ENCODE data around the gene WWP2.
"Not testable (repeated sequence)": the region's sequence is repeated elsewhere in the genome, so short reads cannot be mapped to it uniquely, and the experiment has no call there.

Gene WWP2

DNA sequence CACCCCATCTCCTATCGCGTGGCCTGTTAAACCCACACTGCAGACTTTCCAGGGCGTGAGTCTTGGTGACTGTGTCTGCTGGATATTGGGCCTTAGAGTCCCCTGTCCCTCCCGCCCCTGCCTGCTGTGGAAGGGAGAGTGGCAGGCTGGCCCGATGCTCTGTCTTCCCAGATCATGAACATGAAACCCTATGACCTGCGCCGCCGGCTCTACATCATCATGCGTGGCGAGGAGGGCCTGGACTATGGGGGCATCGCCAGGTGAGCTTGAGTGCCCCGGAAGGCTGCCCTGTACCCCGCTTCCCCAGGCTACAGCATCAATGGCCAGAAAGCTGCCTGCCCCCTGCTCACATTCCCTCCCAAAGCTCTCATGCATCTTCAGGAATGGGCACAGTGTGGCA is 169.5 kb downstream of the WWP2 start:
- no peak for DNase-seq

GRCh38 chr16:69932228-69932627 is 170.1 kb downstream of the WWP2 start:
- DNase-seq: no peak

DNA sequence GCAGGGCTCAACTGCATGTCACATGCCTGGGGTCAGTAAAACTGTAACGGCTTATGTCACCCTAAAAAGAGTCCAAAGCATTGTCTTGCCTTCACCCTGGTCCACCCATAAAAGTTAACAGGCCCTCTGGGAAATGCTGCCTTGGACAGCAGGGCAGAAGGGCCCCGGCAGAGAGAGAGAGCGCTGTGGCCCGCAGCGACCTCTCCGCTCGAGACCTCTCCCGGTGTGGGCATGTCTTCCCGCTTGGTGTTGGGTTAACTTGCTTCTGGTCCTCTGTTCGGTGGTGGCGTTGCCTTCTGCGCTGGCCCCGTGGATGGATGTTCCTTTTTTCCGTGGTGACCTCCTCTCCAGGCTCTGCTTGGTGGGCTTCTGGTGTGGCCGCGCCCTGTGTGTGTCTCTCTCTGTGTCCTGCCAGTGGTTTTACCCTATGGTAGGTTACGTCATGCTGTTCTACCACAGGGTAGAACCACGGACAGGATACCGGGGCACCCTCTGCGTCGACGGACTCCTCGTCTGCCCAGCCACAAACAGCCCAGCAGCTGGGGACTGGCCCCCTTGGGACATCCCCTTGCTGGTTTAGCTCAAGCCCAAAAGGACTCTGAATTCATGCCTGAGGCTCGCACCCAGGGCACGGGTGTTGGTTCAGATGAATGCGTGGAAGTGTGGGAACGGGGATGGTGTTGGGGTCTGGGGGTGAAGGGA is 170.7 kb downstream of the WWP2 start:
- DNase-seq: no peak

GRCh38 chr16:69934044-69934443 is 171.9 kb downstream of the WWP2 start:
- no peak for DNase-seq

DNA sequence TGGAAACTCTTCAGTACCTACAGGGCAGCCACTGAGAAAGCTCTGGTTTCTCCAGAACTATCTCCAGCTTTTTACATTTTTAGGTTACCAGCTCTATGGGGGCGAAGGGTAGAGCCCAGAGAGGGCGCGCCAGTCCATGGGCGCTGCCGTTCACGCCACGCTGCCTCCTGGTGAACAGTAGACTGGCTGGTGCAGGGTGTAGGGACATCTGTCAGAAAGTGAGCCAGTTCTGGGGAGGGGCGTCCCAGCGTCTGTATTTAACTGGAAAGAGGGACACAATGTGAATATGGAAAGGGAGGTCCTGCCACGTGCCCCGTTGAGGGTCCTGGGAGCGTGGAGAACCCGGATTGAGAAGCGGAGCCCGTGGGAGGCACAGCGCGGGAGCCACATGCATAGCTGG is 172.6 kb downstream of the WWP2 start:
- no peak for DNase-seq

GRCh38 chr16:69935278-69935711 is 173.2 kb downstream of the WWP2 start:
- no peak for DNase-seq

DNA sequence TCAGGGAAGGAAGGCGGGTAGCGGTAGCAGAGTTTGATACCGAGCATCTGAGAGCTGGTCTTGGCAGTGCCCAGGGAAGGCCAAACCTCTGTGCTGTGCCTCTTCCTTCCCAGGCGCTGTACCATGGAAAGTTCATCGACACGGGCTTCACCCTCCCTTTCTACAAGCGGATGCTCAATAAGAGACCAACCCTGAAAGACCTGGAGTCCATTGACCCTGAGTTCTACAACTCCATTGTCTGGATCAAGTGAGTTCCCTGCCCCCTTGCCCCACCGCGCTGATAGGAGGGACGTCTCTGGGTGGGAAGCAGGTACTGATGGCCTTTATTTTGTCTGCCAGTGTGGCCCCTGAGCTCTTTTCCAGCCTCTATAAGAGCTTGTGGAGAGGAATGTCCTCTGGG is 173.6 kb downstream of the WWP2 start:
- DNase-seq: no peak

DNA sequence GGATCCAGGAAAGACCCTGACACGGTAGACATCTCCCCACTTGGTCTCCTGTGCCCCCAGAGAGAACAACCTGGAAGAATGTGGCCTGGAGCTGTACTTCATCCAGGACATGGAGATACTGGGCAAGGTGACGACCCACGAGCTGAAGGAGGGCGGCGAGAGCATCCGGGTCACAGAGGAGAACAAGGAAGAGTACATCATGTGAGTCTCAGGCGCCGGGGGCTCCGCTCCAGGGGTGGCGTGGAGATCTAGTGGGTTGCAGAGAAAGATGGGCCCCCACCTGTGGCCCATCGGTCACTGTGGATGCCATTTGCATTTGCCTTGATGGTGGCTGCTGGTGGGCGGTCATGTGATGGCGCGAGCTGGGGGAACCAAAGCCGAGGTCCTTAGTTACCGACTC is 174.1 kb downstream of the WWP2 start:
- DNase-seq: no peak

GRCh38 chr16:69936751-69937211 is 174.6 kb downstream of the WWP2 start:
- DNase-seq: no peak

- DNase-seq: no peak
Observed at GRCh38 chr16:69937465-69937951, 175.4 kb downstream of the WWP2 start.

DNA sequence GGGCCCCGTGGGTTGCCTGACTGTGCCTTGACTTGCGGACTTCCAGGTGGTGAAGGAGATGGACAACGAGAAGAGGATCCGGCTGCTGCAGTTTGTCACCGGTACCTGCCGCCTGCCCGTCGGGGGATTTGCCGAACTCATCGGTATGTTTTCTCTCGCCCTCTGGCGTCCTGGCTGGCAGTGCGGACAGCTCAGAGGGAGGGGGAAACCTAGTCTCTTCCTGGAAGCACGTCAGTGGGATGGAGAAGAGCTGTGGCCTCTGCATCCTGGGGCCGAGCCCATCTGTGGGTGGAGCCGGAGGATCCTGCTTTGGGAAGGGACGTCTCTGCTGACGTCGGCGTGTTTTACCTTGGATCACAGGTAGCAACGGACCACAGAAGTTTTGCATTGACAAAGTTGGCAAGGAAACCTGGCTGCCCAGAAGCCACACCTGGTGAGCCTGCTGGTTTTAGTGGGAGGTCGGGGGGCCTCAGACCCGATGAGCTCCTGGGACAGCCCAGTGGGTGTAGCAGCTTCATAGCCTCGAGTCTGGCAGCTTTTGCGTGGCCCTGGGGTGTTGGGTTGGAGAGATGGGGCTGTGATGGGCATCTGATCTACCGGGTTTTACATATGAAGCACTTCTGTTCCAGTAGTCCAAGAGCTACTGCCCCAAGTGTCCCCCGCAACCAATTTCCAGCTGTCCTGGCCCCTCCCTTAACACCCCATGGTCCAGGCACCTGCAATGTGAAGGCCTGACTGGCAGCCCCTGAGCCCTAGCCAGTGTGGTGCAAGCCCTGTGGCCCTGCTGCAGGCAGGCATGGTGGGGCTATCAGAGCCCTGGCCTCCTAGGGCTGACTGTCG is 177.1 kb downstream of the WWP2 start:
- no peak for DNase-seq

- no peak for DNase-seq
Observed at GRCh38 chr16:69939821-69940585, 177.9 kb downstream of the WWP2 start.

DNA sequence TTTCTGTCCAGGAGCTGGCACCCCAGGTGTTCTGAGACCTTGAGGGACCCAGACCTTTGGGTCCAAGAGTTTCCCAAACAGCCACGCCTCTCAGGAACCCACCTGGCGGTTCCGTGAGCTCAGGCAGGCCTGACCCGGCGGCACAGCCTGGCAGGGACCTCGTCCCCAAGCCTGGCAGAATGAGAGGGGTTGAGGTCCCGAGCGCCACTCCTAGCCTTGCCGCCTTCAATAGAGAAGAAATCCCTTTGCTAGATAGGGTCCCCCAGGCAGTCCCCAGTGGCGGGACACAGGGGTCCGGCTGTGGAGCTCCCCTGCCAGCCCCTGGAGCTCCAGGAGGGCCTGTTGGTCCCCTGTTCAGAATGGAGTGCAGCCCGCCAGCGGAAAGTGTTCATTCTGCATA is 178.5 kb downstream of the WWP2 start:
- no peak for DNase-seq

- DNase-seq: no peak
Observed at GRCh38 chr16:69941251-69942098, 179.3 kb downstream of the WWP2 start.

GRCh38 chr16:69942099-69942491 is 180.0 kb downstream of the WWP2 start:
- no peak for DNase-seq

DNA sequence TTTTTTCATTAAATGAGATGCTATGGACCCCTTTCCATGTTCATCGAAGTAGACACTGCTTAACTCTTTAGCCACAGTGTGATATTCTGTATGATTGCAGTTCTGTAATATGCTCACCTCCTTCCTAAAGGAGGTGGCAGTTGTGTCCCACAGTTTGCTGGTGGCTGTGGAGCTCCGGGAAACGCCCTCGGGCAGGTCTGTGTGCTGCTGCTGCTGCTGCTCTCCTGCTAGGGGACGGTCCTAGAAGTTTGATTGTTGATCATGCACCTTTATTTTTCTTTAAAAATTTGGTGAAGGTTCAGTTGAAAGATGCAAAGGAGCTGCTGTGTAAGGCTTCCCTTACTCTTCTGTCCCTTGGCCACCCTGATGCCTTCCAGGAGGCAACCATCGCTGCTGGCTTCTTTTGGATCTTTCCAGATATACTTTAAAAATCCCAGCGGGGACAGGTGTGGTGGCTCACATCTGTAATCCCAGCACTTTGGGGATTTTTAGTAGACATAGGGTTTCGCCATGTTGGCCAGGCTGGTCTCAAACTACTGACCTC is 180.6 kb downstream of the WWP2 start:
- DNase-seq: no peak

DNA sequence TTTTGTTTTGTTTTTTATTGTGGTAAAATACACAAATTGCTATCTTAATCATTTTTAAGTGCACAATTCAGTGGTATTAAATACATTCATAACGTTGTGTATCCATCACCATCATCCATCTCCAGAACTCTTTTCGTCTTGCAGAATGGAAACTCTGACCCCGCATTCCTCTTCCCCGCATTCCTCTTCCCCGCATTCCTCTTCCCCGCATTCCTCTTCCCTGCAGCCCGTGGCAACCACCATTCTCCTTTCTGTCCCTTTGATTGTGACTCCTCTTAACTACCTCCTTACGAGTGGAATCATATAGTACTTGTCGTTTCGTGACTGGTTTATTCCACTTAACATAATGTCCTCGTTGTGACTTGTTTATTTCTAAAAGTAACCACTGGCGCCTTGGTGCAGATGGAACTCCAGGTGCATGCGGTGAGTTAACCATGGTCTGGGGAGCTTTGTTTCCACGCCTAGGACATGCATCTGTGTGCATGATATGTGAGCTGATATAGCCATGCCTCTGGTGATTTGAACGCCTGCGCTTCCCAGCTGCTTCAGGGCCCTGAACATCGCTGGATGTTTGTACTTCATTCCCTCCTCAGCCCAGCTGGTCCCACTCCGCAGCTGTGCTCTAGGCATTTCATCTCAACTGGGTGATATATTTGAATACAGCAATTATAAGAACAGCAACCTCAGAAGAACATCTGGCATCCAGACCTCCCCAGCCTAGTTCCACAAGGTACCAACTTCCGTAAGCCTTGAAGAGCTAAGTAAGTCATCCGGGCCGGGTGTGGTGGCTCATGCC is 181.3 kb downstream of the WWP2 start:
- not testable (repeated sequence) for DNase-seq

DNA sequence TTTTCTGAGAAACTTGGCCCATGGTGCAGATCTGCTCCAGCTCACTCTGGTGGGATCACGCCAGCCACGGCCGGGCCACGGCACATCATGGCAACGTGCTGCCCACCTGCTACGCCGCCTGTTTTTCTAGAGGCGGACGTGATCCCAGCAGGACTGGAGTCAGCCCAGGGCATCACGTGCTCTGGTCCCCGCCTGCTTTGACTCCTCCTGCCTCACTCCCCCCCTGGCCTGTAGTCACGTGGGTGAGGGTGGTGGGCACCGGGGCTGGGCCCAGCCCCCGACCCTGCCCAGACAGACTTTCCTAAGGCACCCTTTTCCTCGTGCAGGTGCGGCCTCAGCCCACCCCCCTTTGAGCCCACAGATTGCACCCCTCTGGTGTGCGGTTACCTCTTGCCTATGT is 188.3 kb downstream of the WWP2 start:
- not testable (repeated sequence) for DNase-seq

GRCh38 chr16:69951017-69951671 is 189.0 kb downstream of the WWP2 start, which contains the start of gene CLEC18A:
CLEC18A (plus strand) TSS chr16:69951334; CDS start chr16:69951367, 33 bp downstream.
- DNase-seq: not testable (repeated sequence)

DNA sequence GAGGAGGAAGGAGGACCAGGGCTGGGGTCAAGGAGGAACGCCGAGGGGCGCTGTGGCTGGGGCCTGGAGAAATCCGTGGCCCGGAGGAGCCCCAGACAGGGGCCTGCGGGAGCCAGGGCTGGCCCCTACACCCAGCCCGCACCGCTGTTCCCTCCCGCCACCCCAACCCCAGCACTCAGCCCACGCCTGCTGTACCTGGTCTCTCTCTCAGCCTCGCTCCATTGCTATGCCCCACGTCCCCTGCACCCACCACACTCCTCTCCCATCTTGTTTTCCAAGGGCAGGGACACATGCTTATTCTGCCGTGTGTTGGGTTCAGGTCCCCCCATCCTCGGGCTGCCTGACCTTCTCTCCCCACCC is 189.5 kb downstream of the WWP2 start:
- not testable (repeated sequence) for DNase-seq

- not testable (repeated sequence) for DNase-seq
Observed at GRCh38 chr16:69952116-69952515, 190.0 kb downstream of the WWP2 start.
